Cardiac muscle cell (in vitro differentiated cells and primary cell): ENCODE measurements around the gene TIMM23. TPM values are rescaled to one million over a fixed set of nuclear protein-coding genes. Genes with fewer than 3 reads are reported as not detected.

Experiments
- DNase-seq, 2 donors: peaks; one replicate each; pipeline versions ENCODE4 v3.0.0 to v3.0.0-alpha.2; 2010 to 2017; ENCODE audit warnings: low read depth in 1 of 2, low spot score in 1 of 2
- H3K27ac ChIP-seq: fragments of 200-600 bp; sonication (generic); 2 replicates; pipeline ENCODE4 v1.5.1; 2016
- H3K27me3 ChIP-seq: fragments of 200-600 bp; sonication (generic); 2 replicates; pipeline ENCODE4 v1.6.0; 2016; ENCODE audit warnings: control low read depth
- H3K36me3 ChIP-seq: fragments of 200-600 bp; sonication (generic); 2 replicates; pipeline ENCODE4 v1.5.1; 2016; ENCODE audit warnings: control low read depth
- H3K4me1 ChIP-seq: fragments of 200-600 bp; sonication (generic); 2 replicates; pipeline ENCODE4 v1.8.1; 2017; ENCODE audit warnings: low read depth, mild to moderate bottlenecking, mixed run types
- H3K4me3 ChIP-seq: fragments of 200-600 bp; sonication (generic); 2 replicates; pipeline ENCODE4 v1.5.1; 2016; ENCODE audit warnings: mild to moderate bottlenecking
- H3K9me3 ChIP-seq: fragments of 200-600 bp; sonication (generic); 2 replicates; pipeline ENCODE4 v1.5.1; 2017; ENCODE audit warnings: low read depth, mild to moderate bottlenecking, control low read depth
- polyA plus RNA-seq: library from polyadenylated mRNA; unstranded; fragments of >200 nt; fragmentation: Nextera tagmentation; extraction: Ambion mirVana; gene quantifications from 2 replicates; pipeline ENCODE4 v1.2.1, GENCODE V29; 2016
- total RNA-seq: library from RNA; depleted of rRNA; stranded (reverse); fragments of >200 nt; gene quantifications from 2 replicates; pipeline ENCODE4 v1.2.3, GENCODE V29; 2016
- TF ChIP-seq, protein P1 (sequence below): IDR thresholded peaks from 2 replicates; pipeline ENCODE4 v1.5.1; 2012; ENCODE audit warnings: low read depth, mild to moderate bottlenecking, low read length

Gene TIMM23
- total and polyA plus RNA-seq, 2 experiments from 2014 or later = 92.6 to 140 TPM

DNA sequence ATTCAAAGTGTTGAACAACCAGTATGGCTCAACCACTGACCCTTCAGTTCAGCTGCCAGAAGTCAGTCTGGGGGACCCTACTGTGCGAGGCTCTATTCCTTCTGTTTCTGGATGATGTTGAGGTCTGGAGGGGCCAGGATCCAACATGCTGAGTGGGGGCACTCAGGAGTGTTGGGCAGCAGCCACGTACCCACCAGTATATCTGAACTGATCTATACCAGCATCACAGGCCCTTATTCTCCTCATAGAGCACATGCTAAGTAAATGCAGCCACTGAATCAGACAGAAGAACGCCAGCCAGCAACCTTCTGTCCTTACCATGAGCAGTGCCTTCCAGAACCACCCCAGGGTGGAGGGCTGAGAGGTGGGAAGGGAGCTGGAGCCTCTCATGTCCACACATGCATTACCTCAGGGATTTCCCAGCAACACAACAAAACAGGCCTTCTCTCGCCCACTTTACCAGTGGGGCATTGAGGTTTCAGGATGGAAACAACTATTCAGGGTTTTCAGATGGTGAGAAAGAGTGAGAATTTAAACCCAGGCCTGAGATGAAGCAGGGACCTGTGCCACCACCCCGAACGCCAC is 80.6 kb downstream of the TIMM23 start:
- no peaks in the 10 kb centered on the region for H3K36me3 ChIP-seq
- TF ChIP-seq, protein P1, sequence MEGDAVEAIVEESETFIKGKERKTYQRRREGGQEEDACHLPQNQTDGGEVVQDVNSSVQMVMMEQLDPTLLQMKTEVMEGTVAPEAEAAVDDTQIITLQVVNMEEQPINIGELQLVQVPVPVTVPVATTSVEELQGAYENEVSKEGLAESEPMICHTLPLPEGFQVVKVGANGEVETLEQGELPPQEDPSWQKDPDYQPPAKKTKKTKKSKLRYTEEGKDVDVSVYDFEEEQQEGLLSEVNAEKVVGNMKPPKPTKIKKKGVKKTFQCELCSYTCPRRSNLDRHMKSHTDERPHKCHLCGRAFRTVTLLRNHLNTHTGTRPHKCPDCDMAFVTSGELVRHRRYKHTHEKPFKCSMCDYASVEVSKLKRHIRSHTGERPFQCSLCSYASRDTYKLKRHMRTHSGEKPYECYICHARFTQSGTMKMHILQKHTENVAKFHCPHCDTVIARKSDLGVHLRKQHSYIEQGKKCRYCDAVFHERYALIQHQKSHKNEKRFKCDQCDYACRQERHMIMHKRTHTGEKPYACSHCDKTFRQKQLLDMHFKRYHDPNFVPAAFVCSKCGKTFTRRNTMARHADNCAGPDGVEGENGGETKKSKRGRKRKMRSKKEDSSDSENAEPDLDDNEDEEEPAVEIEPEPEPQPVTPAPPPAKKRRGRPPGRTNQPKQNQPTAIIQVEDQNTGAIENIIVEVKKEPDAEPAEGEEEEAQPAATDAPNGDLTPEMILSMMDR = no peak
- no peak overlapping the region for H3K4me3 ChIP-seq
- no peaks in the 10 kb centered on the region for H3K4me1 ChIP-seq
- DNase-seq = no peak
- no peak overlapping the region for H3K27ac ChIP-seq
- H3K9me3 ChIP-seq = no peaks in the 10 kb centered on the region
- no peaks in the 10 kb centered on the region for H3K27me3 ChIP-seq

Other genes starting within 250 kb of the TIMM23 start
- 22.5 and 27.7 TPM in 2 replicates for gene WASHC2C, start 245.2 kb upstream of the TIMM23 start, total RNA-seq
- gene WASHC2C, start 245.2 kb upstream of the TIMM23 start, polyA plus RNA-seq = 17.9 and 22.9 TPM in 2 replicates
- 21.8 and 22.3 TPM in 2 replicates for gene AGAP4, start 125.0 kb upstream of the TIMM23 start, total RNA-seq
- gene AGAP4, start 125.0 kb upstream of the TIMM23 start, polyA plus RNA-seq = 13.6 and 17.2 TPM in 2 replicates
- 171 and 292 TPM in 2 replicates for gene NCOA4, start 58.1 kb downstream of the TIMM23 start, total RNA-seq
- 149 and 251 TPM in 2 replicates for gene NCOA4, start 58.1 kb downstream of the TIMM23 start, polyA plus RNA-seq
- not detected in 2 replicates for gene MSMB, start 73.8 kb downstream of the TIMM23 start, total RNA-seq
- gene MSMB, start 73.8 kb downstream of the TIMM23 start, polyA plus RNA-seq = not detected in 2 replicates